Spleen (tissue), 11 donors: ENCODE measurements around the gene LIN7B. TPM values are rescaled to one million over a fixed set of nuclear protein-coding genes. Genes with fewer than 3 reads are reported as not detected.

ENCODE experiments used
- DNase-seq: peaks from one replicate; pipeline ENCODE4 v3.0.0-alpha.2; 2020
- H3K27ac ChIP-seq, 8 donors: fragments of 200-600 bp; sonication (generic) in 7 of 8; 1 replicate in 4 of 8; 2 replicates in 4 of 8; pipeline versions ENCODE4 v1.5.0 to v1.8.0; 2016 to 2021; ENCODE audit warnings: inconsistent platforms in 4 of 8, mild to moderate bottlenecking in 4 of 8, moderate library complexity in 1 of 8
- H3K27me3 ChIP-seq, 7 donors: fragments of 200-600 bp; sonication (generic) in 6 of 7; replicated peaks in 1 of 7; 1 replicate in 4 of 7; 2 replicates in 3 of 7; pipeline versions ENCODE4 v1.5.0 to v1.8.0; 2016 to 2021; ENCODE audit warnings: inconsistent platforms in 3 of 7, mild to moderate bottlenecking in 1 of 7
- H3K36me3 ChIP-seq, 6 donors: fragments of 200-600 bp; sonication (generic) in 5 of 6; 1 replicate in 4 of 6; 2 replicates in 2 of 6; pipeline versions ENCODE4 v1.5.0 to v1.8.0; 2016 to 2021; ENCODE audit warnings: inconsistent platforms in 2 of 6
- H3K4me1 ChIP-seq, 6 donors: fragments of 200-600 bp; sonication (generic) in 5 of 6; 1 replicate in 3 of 6; 2 replicates in 3 of 6; pipeline versions ENCODE4 v1.5.0 to v1.8.0; 2016 to 2021; ENCODE audit warnings: inconsistent platforms in 3 of 6
- H3K4me3 ChIP-seq, 8 donors: fragments of 200-600 bp; sonication (generic) in 7 of 8; 1 replicate in 4 of 8; 2 replicates in 4 of 8; pipeline versions ENCODE4 v1.5.0 to v1.8.0; 2016 to 2021; ENCODE audit warnings: inconsistent platforms in 4 of 8, mild to moderate bottlenecking in 4 of 8, moderate library complexity in 2 of 8
- H3K9me3 ChIP-seq, 8 donors: fragments of 200-600 bp; sonication (generic) in 7 of 8; 1 replicate in 4 of 8; 2 replicates in 4 of 8; pipeline versions ENCODE4 v1.5.0 to v1.8.0; 2016 to 2021; ENCODE audit warnings: inconsistent platforms in 4 of 8
- POLR2A ChIP-seq, 3 donors: fragments of 450-650 bp; IDR thresholded peaks; one replicate each; pipeline ENCODE4 v1.5.1; 2017; ENCODE audit warnings: antibody characterized with exemption in 3 of 3, mild to moderate bottlenecking in 1 of 3
- POLR2AphosphoS5 ChIP-seq, 3 donors: sonication (generic); formaldehyde crosslinking; IDR thresholded peaks; one replicate each; pipeline ENCODE4 v1.5.1; 2017; ENCODE audit warnings: antibody characterized with exemption in 3 of 3
- WGBS, 5 donors: extraction: QIAGEN DNeasy Blood & Tissue Kit in 3 of 5; methylation state at CpG; one replicate each; pipeline versions ENCODE4 v1.1.5 to v1.1.7; 2013 to 2018; 5-methylcytosine and 5-hydroxymethylcytosine counted together
- intact Hi-C: fragments of 100-400 bp; cut with DNase I; formaldehyde crosslinking; loops from one replicate; pipeline ENCODE4 v1.15.0; 2023; ENCODE audit warnings: low total_unique reads
- polyA plus RNA-seq, 3 donors: library from polyadenylated mRNA; stranded (reverse); fragments of 200-250 nt; gene quantifications; one replicate each; pipeline ENCODE4 v1.2.1, GENCODE V29; 2013
- total RNA-seq, 7 donors: library from RNA; depleted of rRNA in 3 of 7; stranded (reverse); fragments of >200 nt in 3 of 7; fragmentation: NEBNext Ultra II Directional in 4 of 7; extraction: Animal tissue kit (Norgen Biotek cat#: 25700) in 4 of 7; gene quantifications; one replicate each; pipeline versions ENCODE4 v1.1.0 to v1.2.1, GENCODE V29; 2016 to 2021
- TF ChIP-seq, protein P1 (sequence below), 11 experiments: fragments of 200-600 bp in 7 of 11; fragments of 450-650 bp in 4 of 11; sonication (generic) in 4 of 11; IDR thresholded peaks in 8 of 11; conservative IDR thresholded peaks in 3 of 11; 1 replicate in 7 of 11; 2 replicates in 4 of 11; pipeline versions ENCODE4 v1.4.0 to v1.8.0; 2016 to 2021; ENCODE audit warnings: antibody characterized with exemption in 11 of 11, inconsistent platforms in 4 of 11, mild to moderate bottlenecking in 1 of 11
- donor health status: healthy with polysubstance abuse.
- donor health status: DM: no; HTN: no; CAD: no; lungs with moderate emphysema.
- donor health status: DM: no; HTN: no; CAD: no.
- donor health status: Bipolar disorder and iron deficiency.
- donor health status: healthy.
- donor health status: DM: no; HTN: no; CAD: no.
- donor health status: DM: yes; HTN: yes; CAD: no.

The LIN7B gene
- total and polyA plus RNA-seq, 10 donors = 2.7 to 9.6 (median 6.4) TPM

DNA sequence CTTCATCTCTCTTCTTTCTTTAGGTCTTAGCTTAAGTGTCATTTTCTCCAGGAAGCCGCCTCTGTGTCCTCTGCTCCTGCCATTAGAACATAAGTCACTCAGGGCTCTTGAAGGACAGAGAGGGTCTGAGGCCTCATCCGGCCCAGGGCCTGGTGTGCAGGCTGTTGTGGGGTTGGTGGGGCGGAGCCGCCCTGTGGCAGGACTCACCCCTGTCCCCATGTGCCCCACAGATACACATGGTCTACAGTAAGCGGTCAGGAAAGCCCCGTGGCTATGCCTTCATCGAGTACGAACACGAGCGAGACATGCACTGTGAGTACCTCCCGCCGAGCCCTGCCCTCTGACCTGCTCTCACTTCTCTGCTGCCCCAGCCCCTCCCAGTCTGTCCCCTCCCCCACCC lies 13.0 kb upstream of the LIN7B start:
- peaks cover 0 to 35% (median 7%) of the 10 kb centered on the region in 6 donors for H3K4me1 ChIP-seq
- DNase-seq = no peak
- H3K27ac ChIP-seq = no peak overlapping the region
- peaks cover 5 to 100% (median 96%) of the 10 kb centered on the region in 6 donors for H3K36me3 ChIP-seq
- intact Hi-C loops = no loop called here
- 81 to 92% (median 90%) methylated on average over 12 of the region's 12 CpGs for WGBS, 5 donors
- no peak overlapping the region for H3K4me3 ChIP-seq
- TF ChIP-seq, protein P1, sequence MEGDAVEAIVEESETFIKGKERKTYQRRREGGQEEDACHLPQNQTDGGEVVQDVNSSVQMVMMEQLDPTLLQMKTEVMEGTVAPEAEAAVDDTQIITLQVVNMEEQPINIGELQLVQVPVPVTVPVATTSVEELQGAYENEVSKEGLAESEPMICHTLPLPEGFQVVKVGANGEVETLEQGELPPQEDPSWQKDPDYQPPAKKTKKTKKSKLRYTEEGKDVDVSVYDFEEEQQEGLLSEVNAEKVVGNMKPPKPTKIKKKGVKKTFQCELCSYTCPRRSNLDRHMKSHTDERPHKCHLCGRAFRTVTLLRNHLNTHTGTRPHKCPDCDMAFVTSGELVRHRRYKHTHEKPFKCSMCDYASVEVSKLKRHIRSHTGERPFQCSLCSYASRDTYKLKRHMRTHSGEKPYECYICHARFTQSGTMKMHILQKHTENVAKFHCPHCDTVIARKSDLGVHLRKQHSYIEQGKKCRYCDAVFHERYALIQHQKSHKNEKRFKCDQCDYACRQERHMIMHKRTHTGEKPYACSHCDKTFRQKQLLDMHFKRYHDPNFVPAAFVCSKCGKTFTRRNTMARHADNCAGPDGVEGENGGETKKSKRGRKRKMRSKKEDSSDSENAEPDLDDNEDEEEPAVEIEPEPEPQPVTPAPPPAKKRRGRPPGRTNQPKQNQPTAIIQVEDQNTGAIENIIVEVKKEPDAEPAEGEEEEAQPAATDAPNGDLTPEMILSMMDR (IDR thresholded peaks at IDR 0.05 in 8 of 11, conservative IDR thresholded peaks at IDR 0.05 in 3 of 11) = no peak
- TF ChIP-seq POLR2AphosphoS5 (IDR thresholded peaks at IDR 0.05) = peak in 2 of 3 donors; percentile 14 to 50
- no peaks in the 10 kb centered on the region for H3K9me3 ChIP-seq
- no peaks in the 10 kb centered on the region for H3K27me3 ChIP-seq

DNA sequence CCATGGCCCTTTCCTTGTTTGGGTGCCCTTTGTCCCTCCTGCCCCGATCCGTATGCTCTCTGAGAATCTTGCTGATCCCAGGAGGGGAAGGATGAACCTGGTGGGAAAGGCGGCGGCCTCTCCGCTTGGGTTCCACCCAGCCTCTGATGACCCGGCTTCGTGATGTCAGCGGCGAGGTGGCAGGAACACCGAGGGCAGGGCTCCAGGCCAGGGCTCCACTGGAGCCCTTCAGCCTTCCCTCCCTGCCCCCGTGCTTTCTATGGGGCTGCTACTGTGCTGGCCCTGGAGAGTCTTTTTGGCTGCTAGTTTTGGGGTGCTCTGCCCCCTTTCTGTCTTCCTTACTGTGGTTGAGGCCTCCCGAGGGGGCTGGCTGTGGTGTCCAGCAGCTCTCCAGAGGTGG lies 11.9 kb upstream of the LIN7B start:
- Histone ChIP-seq H3K4me1 (peaks cover 0 to 30% (median 5%) of the 10 kb centered on the region in 6 donors), H3K4me3 (no peak overlapping the region), H3K9me3 (no peaks in the 10 kb centered on the region), H3K27me3 (no peaks in the 10 kb centered on the region), H3K36me3 (peaks cover 5 to 100% (median 95%) of the 10 kb centered on the region in 6 donors), H3K27ac (no peak overlapping the region)
- TF ChIP-seq POLR2AphosphoS5 (IDR thresholded peaks at IDR 0.05) = peak in 1 of 3 donors; percentile 42
- TF ChIP-seq, protein P1 (IDR thresholded peaks at IDR 0.05 in 8 of 11, conservative IDR thresholded peaks at IDR 0.05 in 3 of 11) = no peak
- 86 to 97% (median 93%) methylated on average over 9 to 12 of the region's 12 CpGs for WGBS, 5 donors
- DNase-seq = no peak
- intact Hi-C loops = no loop called here

DNA sequence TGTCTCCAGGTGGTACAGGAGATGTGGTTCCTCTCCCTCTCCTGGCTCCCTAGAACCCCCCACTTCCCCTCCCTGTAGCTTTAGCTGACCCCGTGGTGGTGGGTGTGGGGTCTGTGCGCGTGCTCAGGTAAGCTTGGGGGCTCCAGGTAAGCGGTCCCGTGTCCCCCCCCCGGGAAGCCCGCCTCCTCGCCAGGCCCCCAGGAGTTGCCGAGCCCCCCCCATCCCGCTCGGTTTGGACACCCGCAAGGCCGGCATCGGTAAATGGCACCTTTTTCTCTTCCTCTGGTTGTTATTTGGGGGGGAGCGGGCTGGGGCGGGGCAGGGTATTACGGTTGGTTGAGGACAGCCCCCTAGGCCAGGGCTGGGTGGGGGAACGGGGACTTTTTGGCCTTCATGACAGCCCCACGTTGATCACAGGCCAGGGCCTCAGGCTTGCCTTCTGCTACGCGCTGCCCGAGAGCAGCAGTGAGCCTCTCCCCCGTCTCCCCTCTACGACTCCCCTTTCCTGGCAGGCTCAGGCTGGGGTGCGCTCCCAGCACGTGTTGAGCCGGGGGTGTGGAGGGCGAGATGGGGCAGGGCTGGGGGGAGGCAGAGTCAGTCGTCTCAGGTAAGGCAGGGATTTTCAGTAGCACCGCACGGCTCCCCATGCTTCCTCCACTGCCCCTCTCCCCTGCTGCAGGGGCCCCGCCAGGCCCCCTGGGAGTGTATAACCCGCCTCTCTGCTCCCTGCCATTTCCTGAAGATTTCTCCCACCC lies 10.7 kb upstream of the LIN7B start:
- no peak overlapping the region for H3K27ac ChIP-seq
- no peaks in the 10 kb centered on the region for H3K9me3 ChIP-seq
- peaks cover under 1 to 100% (median 97%) of the 10 kb centered on the region in 6 donors for H3K36me3 ChIP-seq
- no peaks in the 10 kb centered on the region for H3K27me3 ChIP-seq
- peaks cover 0 to 20% (median 0%) of the 10 kb centered on the region in 6 donors for H3K4me1 ChIP-seq
- intact Hi-C loops = no loop called here
- DNase-seq = no peak
- no peak overlapping the region for H3K4me3 ChIP-seq
- 78 to 87% (median 84%) methylated on average over 26 to 33 of the region's 33 CpGs for WGBS, 5 donors
- TF ChIP-seq, protein P1 (IDR thresholded peaks at IDR 0.05 in 8 of 11, conservative IDR thresholded peaks at IDR 0.05 in 3 of 11) = no peak
- TF ChIP-seq POLR2AphosphoS5 (IDR thresholded peaks at IDR 0.05) (no peak), POLR2A (IDR thresholded peaks at IDR 0.05) (no peak)

DNA sequence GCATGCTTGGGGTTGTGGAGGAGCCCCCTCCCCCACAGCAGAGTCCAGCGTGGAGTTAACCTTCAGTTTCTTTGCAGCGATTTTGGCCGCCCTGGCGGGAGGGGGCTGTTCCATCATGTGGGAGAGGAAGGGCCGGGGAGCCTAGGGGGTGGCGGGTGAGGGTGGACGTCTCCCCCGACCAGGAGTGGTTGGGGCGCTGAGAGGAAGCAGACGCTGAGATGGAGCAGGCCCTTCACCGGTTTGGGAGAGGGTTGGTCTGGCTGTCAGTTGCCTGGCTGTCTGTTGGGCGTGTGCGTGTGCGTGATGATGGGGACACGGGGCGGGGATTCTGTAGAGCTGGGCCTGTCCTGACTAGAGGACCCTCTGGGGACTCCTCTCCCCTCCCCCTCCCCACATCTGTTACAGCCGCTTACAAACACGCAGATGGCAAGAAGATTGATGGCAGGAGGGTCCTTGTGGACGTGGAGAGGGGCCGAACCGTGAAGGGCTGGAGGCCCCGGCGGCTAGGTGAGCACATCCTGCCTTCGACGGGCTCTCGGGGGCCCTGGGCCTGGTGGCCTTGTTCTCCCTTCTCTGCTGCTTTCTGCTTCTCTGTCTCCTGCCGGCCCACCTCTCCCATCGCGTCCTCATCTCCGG lies 9.8 kb upstream of the LIN7B start:
- 74 to 82% (median 76%) methylated on average over 30 of the region's 30 CpGs for WGBS, 5 donors

More for the DNA sequence above, 9.8 kb upstream of the LIN7B start:
- Histone ChIP-seq H3K27me3 (no peaks in the 10 kb centered on the region), H3K4me1 (peaks cover 0 to 20% (median 0%) of the 10 kb centered on the region in 6 donors), H3K4me3 (no peak overlapping the region), H3K9me3 (no peaks in the 10 kb centered on the region), H3K36me3 (peaks cover 0 to 100% (median 96%) of the 10 kb centered on the region in 6 donors), H3K27ac (no peak overlapping the region)
- intact Hi-C loops = no loop called here
- no peak for DNase-seq
- TF ChIP-seq POLR2AphosphoS5 (IDR thresholded peaks at IDR 0.05) (peak in 1 of 3 donors; percentile 52), POLR2A (IDR thresholded peaks at IDR 0.05) (no peak)
- TF ChIP-seq, protein P1 (IDR thresholded peaks at IDR 0.05 in 8 of 11, conservative IDR thresholded peaks at IDR 0.05 in 3 of 11) = no peak
